Peyer's patch (tissue), 4 donors: ENCODE measurements around the gene FCER1G. TPM values are rescaled to one million over a fixed set of nuclear protein-coding genes. Genes with fewer than 3 reads are reported as not detected.

Source experiments
- DNase-seq, 3 donors: peaks; one replicate each; pipeline ENCODE4 v3.0.0-alpha.2; 2017 to 2019
- H3K27ac ChIP-seq, 4 donors: fragments of 200-600 bp; sonication (generic); one replicate each; pipeline ENCODE4 v1.5.1; 2016 to 2019
- H3K27me3 ChIP-seq, 2 donors: fragments of 200-600 bp; sonication (generic); one replicate each; pipeline ENCODE4 v1.5.1; 2019
- H3K36me3 ChIP-seq, 3 donors: fragments of 200-600 bp; sonication (generic); one replicate each; pipeline ENCODE4 v1.5.1; 2016 to 2019
- H3K4me1 ChIP-seq, 4 donors: fragments of 200-600 bp; sonication (generic); one replicate each; pipeline ENCODE4 v1.5.1; 2016 to 2019
- H3K4me3 ChIP-seq, 4 donors: fragments of 200-600 bp; sonication (generic); 1 replicate in 3 of 4; 2 replicates in 1 of 4; pipeline ENCODE4 v1.5.1; 2016 to 2019; ENCODE audit warnings: mild to moderate bottlenecking in 1 of 4
- H3K9me3 ChIP-seq, 4 donors: fragments of 200-600 bp; sonication (generic); one replicate each; pipeline ENCODE4 v1.5.1; 2016 to 2019; ENCODE audit warnings: mild to moderate bottlenecking in 1 of 4
- CTCF ChIP-seq, 6 experiments: fragments of 450-650 bp in 4 of 6; fragments of 200-600 bp in 2 of 6; sonication (generic) in 1 of 6; IDR thresholded peaks; one replicate each; pipeline ENCODE4 v1.5.1; 2017 to 2019; ENCODE audit warnings: antibody characterized with exemption in 6 of 6, mild to moderate bottlenecking in 3 of 6, moderate library complexity in 1 of 6
- POLR2A ChIP-seq, 2 donors: fragments of 450-650 bp; IDR thresholded peaks; one replicate each; pipeline ENCODE4 v1.5.1; 2017; ENCODE audit warnings: antibody characterized with exemption in 2 of 2, mild to moderate bottlenecking in 2 of 2, moderate library complexity in 2 of 2
- total RNA-seq, 4 donors: library from RNA; depleted of rRNA; stranded (reverse); fragments of >200 nt; gene quantifications; one replicate each; pipeline ENCODE4 v1.1.0, GENCODE V29; 2016

Gene FCER1G
- total RNA-seq, 4 donors from 2014 or later, result 5.1 to 33.8 (median 11.9) TPM; not detected in 1

- Histone ChIP-seq H3K9me3 (peaks cover 0 to 11% (median 5%) of the 10 kb centered on the region in 4 donors), H3K27me3 (peaks cover 0 to 9% of the 10 kb centered on the region in 2 donors), H3K27ac (no peak overlapping the region), H3K4me3 (no peak overlapping the region), H3K4me1 (peaks cover 0 to 21% (median 0%) of the 10 kb centered on the region in 4 donors), H3K36me3 (no peaks in the 10 kb centered on the region)
- TF ChIP-seq CTCF (IDR thresholded peaks at IDR 0.05) (no peak), POLR2A (IDR thresholded peaks at IDR 0.05) (no peak)
- DNase-seq, result no peak
Measured at GRCh38 chr1:161261261-161262235, 46.5 kb downstream of the FCER1G start.

- H3K27me3 ChIP-seq, result no peaks in the 10 kb centered on the region
- TF ChIP-seq CTCF (IDR thresholded peaks at IDR 0.05) (no peak), POLR2A (IDR thresholded peaks at IDR 0.05) (no peak)
- no peak overlapping the region for H3K27ac ChIP-seq
- no peaks in the 10 kb centered on the region for H3K9me3 ChIP-seq
- DNase-seq, result no peak
- peaks cover 0 to 9% (median 0%) of the 10 kb centered on the region in 4 donors for H3K4me1 ChIP-seq
- H3K4me3 ChIP-seq, result no peak overlapping the region
- no peaks in the 10 kb centered on the region for H3K36me3 ChIP-seq
Measured at GRCh38 chr1:161265305-161265704, 50.2 kb downstream of the FCER1G start.

- peaks cover 0 to 6% (median 0%) of the 10 kb centered on the region in 4 donors for H3K4me1 ChIP-seq
- no peaks in the 10 kb centered on the region for H3K27me3 ChIP-seq
- no peak overlapping the region for H3K27ac ChIP-seq
- DNase-seq, result no peak
- no peaks in the 10 kb centered on the region for H3K36me3 ChIP-seq
- H3K4me3 ChIP-seq, result no peak overlapping the region
- TF ChIP-seq CTCF (IDR thresholded peaks at IDR 0.05) (no peak), POLR2A (IDR thresholded peaks at IDR 0.05) (no peak)
- H3K9me3 ChIP-seq, result no peaks in the 10 kb centered on the region
Measured at GRCh38 chr1:161266202-161266601, 51.1 kb downstream of the FCER1G start.

- no peak for DNase-seq
- no peaks in the 10 kb centered on the region for H3K36me3 ChIP-seq
- no peaks in the 10 kb centered on the region for H3K27me3 ChIP-seq
- no peak overlapping the region for H3K27ac ChIP-seq
- peaks cover 0 to under 1% (median 0%) of the 10 kb centered on the region in 4 donors for H3K4me1 ChIP-seq
- H3K4me3 ChIP-seq, result no peak overlapping the region
- TF ChIP-seq CTCF (IDR thresholded peaks at IDR 0.05), result no peak
- TF ChIP-seq POLR2A (IDR thresholded peaks at IDR 0.05), result no peak
- no peaks in the 10 kb centered on the region for H3K9me3 ChIP-seq
Measured at GRCh38 chr1:161266836-161267235, 51.7 kb downstream of the FCER1G start.

GRCh38 chr1:161267321-161267720 lies 52.2 kb downstream of the FCER1G start:
- TF ChIP-seq POLR2A (IDR thresholded peaks at IDR 0.05) (no peak), CTCF (IDR thresholded peaks at IDR 0.05) (no peak)
- DNase-seq, result no peak
- Histone ChIP-seq H3K36me3 (no peaks in the 10 kb centered on the region), H3K4me3 (no peak overlapping the region), H3K27ac (no peak overlapping the region), H3K27me3 (no peaks in the 10 kb centered on the region), H3K4me1 (no peaks in the 10 kb centered on the region), H3K9me3 (no peaks in the 10 kb centered on the region)

Other genes starting within 250 kb of the FCER1G start
- gene F11R, start 194.1 kb upstream of the FCER1G start, total RNA-seq, result 100 to 1,000 TPM in 3 of 4 donors, 10 to 100 TPM in 1; 28.9 to 138 (median 110) TPM
- gene TSTD1, start 176.3 kb upstream of the FCER1G start, total RNA-seq, result 100 to 1,000 TPM in 1 of 4 donors, 10 to 100 TPM in 3; 33.0 to 152 (median 78.8) TPM
- 100 to 1,000 TPM in 1 of 4 donors, 10 to 100 TPM in 3; 72.0 to 119 (median 98.2) TPM for gene USF1, start 169.3 kb upstream of the FCER1G start, total RNA-seq
- 10 to 100 TPM in 1 of 4 donors, 1 to 10 TPM in 3; 5.1 to 31.4 (median 6.7) TPM for gene ARHGAP30, start 145.4 kb upstream of the FCER1G start, total RNA-seq
- 1 to 10 TPM in 3 of 4 donors, under 1 TPM in 1; 0.54 to 2.5 (median 1.6) TPM for gene NECTIN4, start 125.7 kb upstream of the FCER1G start, total RNA-seq
- 1 to 10 TPM in 3 of 4 donors, not detected in 1; 2.1 to 4.8 (median 2.4) TPM for gene KLHDC9, start 116.9 kb upstream of the FCER1G start, total RNA-seq
- gene PFDN2, start 97.3 kb upstream of the FCER1G start, total RNA-seq, result 10 to 100 TPM; 11.6 to 68.5 (median 15.2) TPM
- 100 to 1,000 TPM in 3 of 4 donors, 10 to 100 TPM in 1; 54.5 to 148 (median 120) TPM for gene NIT1, start 97.2 kb upstream of the FCER1G start, total RNA-seq
- gene DEDD, start 82.6 kb upstream of the FCER1G start, total RNA-seq, result 10 to 100 TPM; 23.0 to 48.7 (median 31.4) TPM
- gene UFC1, start 61.3 kb upstream of the FCER1G start, total RNA-seq, result 10 to 100 TPM; 36.9 to 82.5 (median 61.7) TPM
- gene USP21, start 55.8 kb upstream of the FCER1G start, total RNA-seq, result 10 to 100 TPM; 11.6 to 52.8 (median 39.0) TPM
- gene PPOX, start 48.9 kb upstream of the FCER1G start, total RNA-seq, result 10 to 100 TPM in 3 of 4 donors, 1 to 10 TPM in 1; 9.5 to 38.0 (median 20.9) TPM
- gene B4GALT3, start 37.8 kb upstream of the FCER1G start, total RNA-seq, result 10 to 100 TPM; 25.2 to 34.1 (median 29.4) TPM
- gene ADAMTS4, start 16.2 kb upstream of the FCER1G start, total RNA-seq, result 10 to 100 TPM in 1 of 4 donors, 1 to 10 TPM in 2, under 1 TPM in 1; 0.18 to 65.2 (median 1.9) TPM
- 100 to 1,000 TPM; 157 to 192 (median 176) TPM for gene NDUFS2, start 12.9 kb upstream of the FCER1G start, total RNA-seq
- not detected for gene APOA2, start 8.3 kb downstream of the FCER1G start, total RNA-seq
- gene TOMM40L, start 10.8 kb downstream of the FCER1G start, total RNA-seq, result 10 to 100 TPM in 3 of 4 donors, 1 to 10 TPM in 1; 8.3 to 32.2 (median 24.9) TPM
- 1 to 10 TPM in 1 of 4 donors, not detected in 3; 3.2 TPM for gene NR1I3, start 22.9 kb downstream of the FCER1G start, total RNA-seq
- not detected for gene PCP4L1, start 43.5 kb downstream of the FCER1G start, total RNA-seq
- gene MPZ, start 94.7 kb downstream of the FCER1G start, total RNA-seq, result 1 to 10 TPM in 3 of 4 donors, not detected in 1; 1.5 to 3.3 (median 2.3) TPM
- 10 to 100 TPM; 33.3 to 85.5 (median 60.6) TPM for gene SDHC, start 99.1 kb downstream of the FCER1G start, total RNA-seq
- not detected for gene CFAP126, start 152.6 kb downstream of the FCER1G start, total RNA-seq